BE2C (cell line): ENCODE data around the gene NAP1L5.

ENCODE experiments used
- DNase-seq: peaks from one replicate; pipeline ENCODE4 v3.0.0-alpha.2; 2020
- H3K27me3 ChIP-seq: fragments of 250-450 bp; sonication (Bioruptor Pico); 2 replicates; pipeline ENCODE4 v1.5.1; 2020; ENCODE audit warnings: mild to moderate bottlenecking
- H3K36me3 ChIP-seq: fragments of 250-450 bp; sonication (Bioruptor Pico); 2 replicates; pipeline ENCODE4 v1.5.1; 2020; ENCODE audit warnings: mild to moderate bottlenecking
- H3K4me1 ChIP-seq: fragments of 250-450 bp; sonication (Bioruptor Pico); 2 replicates; pipeline ENCODE4 v1.5.1; 2020
- H3K4me3 ChIP-seq: 2 replicates; pipeline ENCODE4 v1.5.1; 2011; ENCODE audit warnings: low read depth, low read length
- H3K9me3 ChIP-seq: fragments of 250-450 bp; sonication (Bioruptor Pico); 2 replicates; pipeline ENCODE4 v1.5.1; 2020
- TF ChIP-seq, protein P1 (sequence below): IDR thresholded peaks from 2 replicates; pipeline ENCODE4 v1.5.1; 2012; ENCODE audit warnings: mild to moderate bottlenecking, low read depth, low read length

NAP1L5 gene

GRCh38 chr4:88655226-88655625 is 42.4 kb downstream of the NAP1L5 start:
- H3K9me3 ChIP-seq = no peaks in the 10 kb centered on the region

GRCh38 chr4:88653371-88653946 is 44.2 kb downstream of the NAP1L5 start:
- TF ChIP-seq, protein P1, sequence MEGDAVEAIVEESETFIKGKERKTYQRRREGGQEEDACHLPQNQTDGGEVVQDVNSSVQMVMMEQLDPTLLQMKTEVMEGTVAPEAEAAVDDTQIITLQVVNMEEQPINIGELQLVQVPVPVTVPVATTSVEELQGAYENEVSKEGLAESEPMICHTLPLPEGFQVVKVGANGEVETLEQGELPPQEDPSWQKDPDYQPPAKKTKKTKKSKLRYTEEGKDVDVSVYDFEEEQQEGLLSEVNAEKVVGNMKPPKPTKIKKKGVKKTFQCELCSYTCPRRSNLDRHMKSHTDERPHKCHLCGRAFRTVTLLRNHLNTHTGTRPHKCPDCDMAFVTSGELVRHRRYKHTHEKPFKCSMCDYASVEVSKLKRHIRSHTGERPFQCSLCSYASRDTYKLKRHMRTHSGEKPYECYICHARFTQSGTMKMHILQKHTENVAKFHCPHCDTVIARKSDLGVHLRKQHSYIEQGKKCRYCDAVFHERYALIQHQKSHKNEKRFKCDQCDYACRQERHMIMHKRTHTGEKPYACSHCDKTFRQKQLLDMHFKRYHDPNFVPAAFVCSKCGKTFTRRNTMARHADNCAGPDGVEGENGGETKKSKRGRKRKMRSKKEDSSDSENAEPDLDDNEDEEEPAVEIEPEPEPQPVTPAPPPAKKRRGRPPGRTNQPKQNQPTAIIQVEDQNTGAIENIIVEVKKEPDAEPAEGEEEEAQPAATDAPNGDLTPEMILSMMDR = no peak
- H3K4me1 ChIP-seq = no peaks in the 10 kb centered on the region

More at GRCh38 chr4:88655226-88655625, 42.4 kb downstream of the NAP1L5 start:
- Histone ChIP-seq H3K4me3 (no peak overlapping the region), H3K4me1 (no peaks in the 10 kb centered on the region), H3K27me3 (no peaks in the 10 kb centered on the region), H3K36me3 (no peaks in the 10 kb centered on the region)
- TF ChIP-seq, protein P1 = no peak
- no peak for DNase-seq

DNA sequence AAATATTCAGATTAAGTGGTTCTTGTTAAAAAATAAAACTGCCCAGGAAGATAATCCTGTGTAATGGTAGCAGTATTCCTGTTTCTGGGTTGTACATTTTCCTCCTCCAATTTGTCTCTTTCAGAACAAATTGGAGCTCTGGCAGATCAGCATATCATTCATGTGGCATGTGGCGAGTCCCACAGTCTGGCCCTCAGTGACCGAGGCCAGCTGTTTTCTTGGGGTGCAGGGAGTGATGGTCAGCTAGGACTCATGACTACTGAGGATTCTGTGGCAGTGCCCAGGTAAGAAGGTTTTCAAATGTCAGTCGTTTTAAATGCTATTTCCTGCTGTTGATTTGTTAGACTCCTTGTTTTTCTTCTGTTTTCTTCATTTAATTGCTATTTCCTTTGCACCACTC is 47.9 kb downstream of the NAP1L5 start:
- Histone ChIP-seq H3K27me3 (no peaks in the 10 kb centered on the region), H3K9me3 (no peaks in the 10 kb centered on the region), H3K4me3 (no peak overlapping the region), H3K4me1 (no peaks in the 10 kb centered on the region), H3K36me3 (no peaks in the 10 kb centered on the region)
- DNase-seq = no peak
- TF ChIP-seq, protein P1 = no peak

More at GRCh38 chr4:88653371-88653946, 44.2 kb downstream of the NAP1L5 start:
- H3K36me3 ChIP-seq = no peaks in the 10 kb centered on the region
- H3K9me3 ChIP-seq = no peaks in the 10 kb centered on the region
- DNase-seq = no peak
- no peak overlapping the region for H3K4me3 ChIP-seq
- H3K27me3 ChIP-seq = no peaks in the 10 kb centered on the region

DNA sequence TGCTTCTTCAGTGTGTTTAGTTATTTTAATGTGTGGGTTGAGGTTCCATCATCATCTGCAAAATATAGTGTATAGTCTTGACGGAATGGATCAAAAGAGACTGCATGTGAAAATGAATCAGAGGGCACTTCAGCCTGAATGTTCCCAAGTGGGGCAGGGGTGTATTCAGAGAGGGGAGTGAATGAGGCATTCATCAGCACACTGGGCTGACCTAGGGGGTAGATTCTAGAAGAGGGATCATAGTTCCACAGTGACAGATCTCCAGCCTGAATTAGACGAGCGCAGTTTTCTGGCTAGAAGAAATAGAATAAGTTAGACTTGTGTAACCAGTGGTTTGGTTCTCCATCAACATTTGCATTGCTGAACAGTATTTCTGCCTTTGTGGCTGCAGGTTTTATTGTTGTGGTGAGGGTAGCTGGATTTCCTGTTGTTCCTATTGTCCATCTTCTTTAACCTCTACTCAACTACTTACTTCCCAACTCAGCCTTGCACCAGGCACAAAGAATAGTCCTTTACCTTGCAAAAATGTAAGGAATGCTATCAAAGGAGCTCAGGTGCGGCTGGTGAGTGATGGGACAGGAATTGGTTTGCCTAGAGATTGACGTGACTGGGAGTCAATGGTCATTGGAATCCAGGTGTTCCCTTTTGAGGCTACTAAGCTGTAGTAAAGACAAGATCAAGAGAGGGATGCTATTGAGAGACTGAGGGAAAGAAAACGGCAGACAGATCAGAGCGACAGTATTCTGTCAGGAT is 50.9 kb downstream of the NAP1L5 start:
- Histone ChIP-seq H3K36me3 (no peaks in the 10 kb centered on the region), H3K9me3 (no peaks in the 10 kb centered on the region), H3K4me3 (no peak overlapping the region), H3K27me3 (no peaks in the 10 kb centered on the region), H3K4me1 (no peaks in the 10 kb centered on the region)
- no peak for DNase-seq
- TF ChIP-seq, protein P1 = no peak

DNA sequence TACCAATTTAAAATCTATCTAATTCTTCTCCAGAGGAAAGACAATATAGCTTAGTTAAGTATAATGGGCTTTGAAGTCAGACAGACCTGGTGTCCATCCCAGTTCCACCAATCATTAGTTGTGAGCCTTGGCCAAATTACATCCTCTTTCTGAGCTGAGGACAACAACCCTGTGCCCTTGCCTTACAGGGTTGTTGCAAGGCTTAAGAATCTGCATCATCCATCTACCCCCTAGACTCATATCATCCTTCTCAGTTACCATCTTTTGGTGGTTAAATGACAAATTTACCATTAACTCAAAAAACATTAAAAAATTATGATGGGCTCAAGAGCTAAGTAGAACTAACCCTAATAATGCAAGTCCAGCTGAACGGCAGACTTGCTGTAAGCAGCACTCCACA is 51.6 kb downstream of the NAP1L5 start:
- Histone ChIP-seq H3K27me3 (no peaks in the 10 kb centered on the region), H3K4me3 (no peak overlapping the region), H3K4me1 (no peaks in the 10 kb centered on the region), H3K9me3 (no peaks in the 10 kb centered on the region), H3K36me3 (no peaks in the 10 kb centered on the region)
- TF ChIP-seq, protein P1 = no peak
- no peak for DNase-seq
